IPS-NIHi7 (cell line): ENCODE results near the gene CCR5AS.
"Not testable (repeated sequence)": the region's sequence is repeated elsewhere in the genome, so short reads cannot be mapped to it uniquely, and the experiment has no call there.

Experiments used
- DNase-seq: peaks from one replicate; pipeline ENCODE4 v3.0.0; 2012; ENCODE audit warnings: mixed read lengths; ENCODE audit errors: extremely low spot score

CCR5AS gene

GRCh38 chr3:46429250-46429649 is 22.4 kb upstream of the CCR5AS start:
- DNase-seq, result no peak

- no peak for DNase-seq
Observed at GRCh38 chr3:46427916-46428833, 21.3 kb upstream of the CCR5AS start.

- not testable (repeated sequence) for DNase-seq
Observed at GRCh38 chr3:46427404-46427803, 20.5 kb upstream of the CCR5AS start.

- not testable (repeated sequence) for DNase-seq
Observed at GRCh38 chr3:46426476-46426875, 19.6 kb upstream of the CCR5AS start.

GRCh38 chr3:46423588-46423987 is 16.7 kb upstream of the CCR5AS start:
- DNase-seq, result no peak

GRCh38 chr3:46422617-46423016 is 15.8 kb upstream of the CCR5AS start:
- DNase-seq, result no peak

- no peak for DNase-seq
Observed at GRCh38 chr3:46420931-46421330, 14.1 kb upstream of the CCR5AS start.

- no peak for DNase-seq
Observed at GRCh38 chr3:46419816-46420215, 12.9 kb upstream of the CCR5AS start.

- no peak for DNase-seq
Observed at GRCh38 chr3:46417841-46418611, 11.2 kb upstream of the CCR5AS start.

- no peak for DNase-seq
Observed at GRCh38 chr3:46416811-46417510, 10.1 kb upstream of the CCR5AS start.

- no peak for DNase-seq
Observed at GRCh38 chr3:46416125-46416810, 9.4 kb upstream of the CCR5AS start.

- DNase-seq, result no peak
Observed at GRCh38 chr3:46414739-46415138, 7.9 kb upstream of the CCR5AS start.

GRCh38 chr3:46413951-46414350 is 7.1 kb upstream of the CCR5AS start:
- no peak for DNase-seq

- no peak for DNase-seq
Observed at GRCh38 chr3:46412786-46413298, 6.0 kb upstream of the CCR5AS start.

- no peak for DNase-seq
Observed at GRCh38 chr3:46411271-46411670, 4.4 kb upstream of the CCR5AS start.

- DNase-seq, result no peak
Observed at GRCh38 chr3:46410669-46411068, 3.8 kb upstream of the CCR5AS start.

GRCh38 chr3:46409739-46410489 is 3.0 kb upstream of the CCR5AS start:
- no peak for DNase-seq

GRCh38 chr3:46408853-46409252 is 2.0 kb upstream of the CCR5AS start:
- DNase-seq, result no peak

- DNase-seq, result no peak
Observed at GRCh38 chr3:46407970-46408369, 1.1 kb upstream of the CCR5AS start.

GRCh38 chr3:46406443-46406787 is 451 bp downstream of the CCR5AS start:
- no peak for DNase-seq
